Measurements from ENCODE around the gene KRAS. TPM values are rescaled to one million over a fixed set of nuclear protein-coding genes. Genes with fewer than 3 reads are reported as not detected.

Gene KRAS
- total RNA-seq, 1 donor from 2014 or later, result 24.3 TPM

- peaks cover 20% of the 10 kb centered on the region for H3K36me3 Mint-ChIP-seq (ENCODE audit: unreplicated experiment)
- H3K9me3 Mint-ChIP-seq (ENCODE audit: unreplicated experiment), result no peaks in the 10 kb centered on the region
- H3K4me3 Mint-ChIP-seq (ENCODE audit: unreplicated experiment), result no peak overlapping the region
- no peaks in the 10 kb centered on the region for H3K27me3 Mint-ChIP-seq (ENCODE audit: unreplicated experiment)
- H3K4me1 Mint-ChIP-seq (ENCODE audit: unreplicated experiment), result peaks cover 15% of the 10 kb centered on the region
- DNase-seq (ENCODE audit: extremely low spot score, unreplicated experiment), result no peak
- no peak overlapping the region for H3K27ac Mint-ChIP-seq (ENCODE audit: unreplicated experiment)
- no peak for TF ChIP-seq CTCF (IDR thresholded peaks at IDR 0.05)
Observed at GRCh38 chr12:25243680-25243990, 7.1 kb downstream of the KRAS start.

- TF ChIP-seq CTCF (IDR thresholded peaks at IDR 0.05), result no peak
- Mint-ChIP-seq H3K4me3 (ENCODE audit: unreplicated experiment) (no peak overlapping the region), H3K36me3 (ENCODE audit: unreplicated experiment) (peaks cover 22% of the 10 kb centered on the region), H3K4me1 (ENCODE audit: unreplicated experiment) (peaks cover 11% of the 10 kb centered on the region), H3K27ac (ENCODE audit: unreplicated experiment) (no peak overlapping the region), H3K27me3 (ENCODE audit: unreplicated experiment) (no peaks in the 10 kb centered on the region), H3K9me3 (ENCODE audit: unreplicated experiment) (no peaks in the 10 kb centered on the region)
- DNase-seq (ENCODE audit: extremely low spot score, unreplicated experiment), result no peak
Observed at GRCh38 chr12:25242981-25243679, 7.6 kb downstream of the KRAS start.

GRCh38 chr12:25241167-25242020 lies 9.3 kb downstream of the KRAS start:
- H3K36me3 Mint-ChIP-seq (ENCODE audit: unreplicated experiment), result peaks cover 29% of the 10 kb centered on the region
- peaks cover 9% of the 10 kb centered on the region for H3K4me1 Mint-ChIP-seq (ENCODE audit: unreplicated experiment)
- H3K4me3 Mint-ChIP-seq (ENCODE audit: unreplicated experiment), result no peak overlapping the region
- no peaks in the 10 kb centered on the region for H3K27me3 Mint-ChIP-seq (ENCODE audit: unreplicated experiment)
- TF ChIP-seq CTCF (IDR thresholded peaks at IDR 0.05), result peak; percentile 78
- peak overlapping the region; percentile 63 for H3K27ac Mint-ChIP-seq (ENCODE audit: unreplicated experiment)
- H3K9me3 Mint-ChIP-seq (ENCODE audit: unreplicated experiment), result no peaks in the 10 kb centered on the region
- no peak for DNase-seq (ENCODE audit: extremely low spot score, unreplicated experiment)

GRCh38 chr12:25236626-25237025 lies 14.1 kb downstream of the KRAS start:
- Mint-ChIP-seq H3K27ac (ENCODE audit: unreplicated experiment) (peak overlapping the region; percentile 39), H3K4me3 (ENCODE audit: unreplicated experiment) (no peak overlapping the region), H3K36me3 (ENCODE audit: unreplicated experiment) (peaks cover 30% of the 10 kb centered on the region), H3K4me1 (ENCODE audit: unreplicated experiment) (peaks cover 19% of the 10 kb centered on the region), H3K9me3 (ENCODE audit: unreplicated experiment) (no peaks in the 10 kb centered on the region), H3K27me3 (ENCODE audit: unreplicated experiment) (no peaks in the 10 kb centered on the region)
- no peak for TF ChIP-seq CTCF (IDR thresholded peaks at IDR 0.05)
- DNase-seq (ENCODE audit: extremely low spot score, unreplicated experiment), result no peak

GRCh38 chr12:25236190-25236589 lies 14.5 kb downstream of the KRAS start:
- peaks cover 19% of the 10 kb centered on the region for H3K4me1 Mint-ChIP-seq (ENCODE audit: unreplicated experiment)
- H3K4me3 Mint-ChIP-seq (ENCODE audit: unreplicated experiment), result no peak overlapping the region
- no peak for TF ChIP-seq CTCF (IDR thresholded peaks at IDR 0.05)
- peak overlapping the region; percentile 39 for H3K27ac Mint-ChIP-seq (ENCODE audit: unreplicated experiment)
- H3K27me3 Mint-ChIP-seq (ENCODE audit: unreplicated experiment), result no peaks in the 10 kb centered on the region
- DNase-seq (ENCODE audit: extremely low spot score, unreplicated experiment), result no peak
- peaks cover 30% of the 10 kb centered on the region for H3K36me3 Mint-ChIP-seq (ENCODE audit: unreplicated experiment)
- no peaks in the 10 kb centered on the region for H3K9me3 Mint-ChIP-seq (ENCODE audit: unreplicated experiment)

Measured in osteocyte (in vitro differentiated cells).